Upper lobe of right lung (tissue), 1 donor: ENCODE results near the gene HMGN4. TPM values are rescaled to one million over a fixed set of nuclear protein-coding genes. Genes with fewer than 3 reads are reported as not detected.

Experiments
- ATAC-seq: fragments of 200-7000 bp; cut with Tn5 transposase; one replicate; pipeline ENCODE4 v1.9.1; 2020; ENCODE audit warnings: mild to moderate bottlenecking, moderate library complexity
- DNase-seq: peaks from one replicate; pipeline ENCODE4 v3.0.0-alpha.2; 2020
- H3K27ac ChIP-seq: fragments of 200-600 bp; one replicate; pipeline ENCODE4 v1.8.0; 2022
- H3K27me3 ChIP-seq: fragments of 200-600 bp; one replicate; pipeline ENCODE4 v1.8.0; 2022; ENCODE audit warnings: mild to moderate bottlenecking
- H3K36me3 ChIP-seq: fragments of 200-600 bp; one replicate; pipeline ENCODE4 v1.8.0; 2022
- H3K4me1 ChIP-seq: fragments of 200-600 bp; one replicate; pipeline ENCODE4 v1.8.0; 2022
- H3K4me3 ChIP-seq: fragments of 200-600 bp; one replicate; pipeline ENCODE4 v1.8.0; 2022; ENCODE audit warnings: mild to moderate bottlenecking
- H3K9me3 ChIP-seq: fragments of 200-600 bp; one replicate; pipeline ENCODE4 v1.8.0; 2022
- CTCF ChIP-seq: fragments of 200-600 bp; IDR thresholded peaks from one replicate; pipeline ENCODE4 v1.8.0; 2022; ENCODE audit warnings: antibody characterized with exemption
- intact Hi-C: fragments of 100-400 bp; cut with DNase I; formaldehyde crosslinking; loops from one replicate; pipeline ENCODE4 v1.11.0; 2022
- total RNA-seq: library from RNA; stranded (reverse); fragmentation: NEBNext Ultra II Directional; extraction: Animal tissue kit (Norgen Biotek cat#: 25700); gene quantifications from one replicate; pipeline ENCODE4 v1.2.1, GENCODE V29; 2021
- donor health status: DM: no; HTN: yes; CAD: no; lungs with severe emphysema.

Gene HMGN4
- total RNA-seq, 1 donor from 2014 or later = 45.8 TPM

- DNase-seq = no peak
Measured at GRCh38 chr6:26594730-26595632, 56.8 kb downstream of the HMGN4 start.

GRCh38 chr6:26595669-26596269, 57.6 kb downstream of the HMGN4 start:
- ATAC-seq (peak; percentile 91), DNase-seq (peak; percentile 95)
- intact Hi-C loops = no loop called here
- peak; percentile 99 for TF ChIP-seq CTCF
- Histone ChIP-seq H3K4me3 (peak overlapping the region; percentile 98), H3K27me3 (peaks cover 26% of the 10 kb centered on the region), H3K36me3 (peaks cover 27% of the 10 kb centered on the region), H3K9me3 (no peaks in the 10 kb centered on the region), H3K27ac (peak overlapping the region; percentile 92), H3K4me1 (peaks cover 15% of the 10 kb centered on the region)

More at GRCh38 chr6:26594730-26595632, 56.8 kb downstream of the HMGN4 start:
- no peak for ATAC-seq
- intact Hi-C loops = no loop called here
- Histone ChIP-seq H3K27me3 (peaks cover 26% of the 10 kb centered on the region), H3K4me1 (peaks cover 15% of the 10 kb centered on the region), H3K27ac (peak overlapping the region; percentile 92), H3K9me3 (no peaks in the 10 kb centered on the region), H3K36me3 (peaks cover 22% of the 10 kb centered on the region), H3K4me3 (peak overlapping the region; percentile 98)
- no peak for TF ChIP-seq CTCF

Other genes starting within 250 kb of the HMGN4 start
- 65.2 TPM for gene BTN3A2, start 173.2 kb upstream of the HMGN4 start, total RNA-seq
- 25.6 TPM for gene BTN2A2, start 155.3 kb upstream of the HMGN4 start, total RNA-seq
- gene BTN3A1, start 136.1 kb upstream of the HMGN4 start, total RNA-seq = 52.2 TPM
- gene BTN3A3, start 97.9 kb upstream of the HMGN4 start, total RNA-seq = 46.9 TPM
- gene BTN2A1, start 80.4 kb upstream of the HMGN4 start, total RNA-seq = 26.3 TPM
- gene BTN1A1, start 38.1 kb upstream of the HMGN4 start, total RNA-seq = not detected
- 14.4 TPM for gene ABT1, start 58.6 kb downstream of the HMGN4 start, total RNA-seq
- gene ZNF322, start 121.4 kb downstream of the HMGN4 start, total RNA-seq = 24.7 TPM